GM23338 (cell line): ENCODE data around the gene STX8. TPM values are rescaled to one million over a fixed set of nuclear protein-coding genes. Genes with fewer than 3 reads are reported as not detected.

Experiments
- ATAC-seq: fragments of 200-7000 bp; cut with Tn5 transposase; 3 replicates; pipeline ENCODE4 v1.9.1; 2020
- DNase-seq: peaks from one replicate; pipeline ENCODE4 v3.0.0-alpha.2; 2015; ENCODE audit warnings: low spot score
- H2AFZ ChIP-seq: fragments of 200-600 bp; sonication (generic); 2 replicates; pipeline ENCODE4 v1.8.0; 2016; ENCODE audit warnings: antibody characterized with exemption, mild to moderate bottlenecking, moderate library complexity
- H3F3A ChIP-seq: fragments of 200-600 bp; sonication (generic); replicated peaks from 2 replicates; pipeline ENCODE4 v1.8.0; 2017; ENCODE audit warnings: antibody characterized with exemption, mixed run types, low read depth
- H3K27ac ChIP-seq: fragments of 200-600 bp; sonication (generic); 2 replicates; pipeline ENCODE4 v1.6.1; 2016; ENCODE audit warnings: low read depth
- H3K27me3 ChIP-seq: fragments of 200-600 bp; sonication (generic); 2 replicates; pipeline ENCODE4 v1.8.0; 2016; ENCODE audit warnings: mild to moderate bottlenecking, mixed run types, moderate library complexity; ENCODE audit not compliant: insufficient read depth
- H3K36me3 ChIP-seq: fragments of 200-600 bp; sonication (generic); 2 replicates; pipeline ENCODE4 v1.8.0; 2016; ENCODE audit warnings: mild to moderate bottlenecking; ENCODE audit not compliant: insufficient read depth
- H3K4me1 ChIP-seq: fragments of 200-600 bp; sonication (generic); 2 replicates; pipeline ENCODE4 v1.8.0; 2016; ENCODE audit warnings: mild to moderate bottlenecking, moderate library complexity; ENCODE audit not compliant: insufficient read depth
- H3K4me2 ChIP-seq: fragments of 200-600 bp; sonication (generic); 2 replicates; pipeline ENCODE4 v1.7.1; 2017; ENCODE audit warnings: mixed run types
- H3K4me3 ChIP-seq: fragments of 200-600 bp; sonication (generic); 2 replicates; pipeline ENCODE4 v1.6.1; 2016; ENCODE audit warnings: mixed run types
- H3K79me2 ChIP-seq: fragments of 200-600 bp; sonication (generic); replicated peaks from 2 replicates; pipeline ENCODE4 v1.8.0; 2017; ENCODE audit warnings: mild to moderate bottlenecking; ENCODE audit not compliant: insufficient read depth
- H3K9me2 ChIP-seq: fragments of 200-600 bp; sonication (generic); 2 replicates; pipeline ENCODE4 v1.8.0; 2017; ENCODE audit not compliant: insufficient read depth
- H4K20me1 ChIP-seq: fragments of 200-600 bp; sonication (generic); replicated peaks from 2 replicates; pipeline ENCODE4 v1.8.0; 2017; ENCODE audit warnings: mild to moderate bottlenecking; ENCODE audit not compliant: insufficient read depth
- H3K27ac Mint-ChIP-seq: 2 replicates; pipeline ENCODE4 v1.8.0; 2020; ENCODE audit warnings: inconsistent platforms, mild to moderate bottlenecking, moderate library complexity, mixed read lengths
- H3K27me3 Mint-ChIP-seq: 3 replicates; pipeline ENCODE4 v1.8.0; 2022; ENCODE audit warnings: low read depth, mild to moderate bottlenecking, moderate library complexity, mixed read lengths, inconsistent platforms; ENCODE audit not compliant: insufficient read depth, poor library complexity
- H3K36me3 Mint-ChIP-seq: 3 replicates; pipeline ENCODE4 v1.8.0; 2021; ENCODE audit warnings: low read depth, mild to moderate bottlenecking, inconsistent platforms, moderate library complexity, mixed read lengths
- H3K4me1 Mint-ChIP-seq: 3 replicates; pipeline ENCODE4 v1.8.0; 2020; ENCODE audit warnings: mild to moderate bottlenecking, inconsistent platforms, mixed read lengths
- H3K4me3 Mint-ChIP-seq: 3 replicates; pipeline ENCODE4 v1.8.0; 2021; ENCODE audit warnings: moderate library complexity, mild to moderate bottlenecking, inconsistent platforms, mixed read lengths
- H3K9me3 Mint-ChIP-seq: 3 replicates; pipeline ENCODE4 v1.8.0; 2020; ENCODE audit warnings: moderate library complexity, mild to moderate bottlenecking, inconsistent platforms, mixed read lengths
- CREB1 ChIP-seq: fragments of 250-450 bp; sonication (Bioruptor Pico); IDR thresholded peaks from 2 replicates; pipeline ENCODE4 v1.5.0; 2020; ENCODE audit warnings: low read depth, mild to moderate bottlenecking, moderate library complexity
- EZH2 ChIP-seq: fragments of 200-600 bp; sonication (generic); IDR thresholded peaks from one replicate; pipeline ENCODE4 v1.8.0; 2017; ENCODE audit warnings: antibody characterized with exemption, mild to moderate bottlenecking, low read depth; ENCODE audit not compliant: unreplicated experiment
- EZH2phosphoT487 ChIP-seq: fragments of 200-600 bp; sonication (generic); IDR thresholded peaks from one replicate; pipeline ENCODE4 v1.8.1; 2018; ENCODE audit warnings: antibody characterized with exemption; ENCODE audit not compliant: unreplicated experiment
- JUNB ChIP-seq: IDR thresholded peaks from one replicate; pipeline ENCODE4 v1.6.1; 2016; ENCODE audit warnings: antibody characterized with exemption; ENCODE audit not compliant: unreplicated experiment
- NANOG ChIP-seq: IDR thresholded peaks from 2 replicates; pipeline ENCODE4 v1.6.1; 2016; ENCODE audit warnings: antibody characterized with exemption, borderline replicate concordance
- POLR2AphosphoS5 ChIP-seq: IDR thresholded peaks from 2 replicates; pipeline ENCODE4 v1.6.1; 2016; ENCODE audit warnings: antibody characterized with exemption, low read depth
- STAT1 ChIP-seq: IDR thresholded peaks from one replicate; pipeline ENCODE4 v1.6.1; 2016; ENCODE audit warnings: antibody characterized with exemption; ENCODE audit not compliant: unreplicated experiment
- ZNF114 ChIP-seq: fragments of 250-450 bp; sonication (Bioruptor Pico); IDR thresholded peaks from 2 replicates; pipeline ENCODE4 v1.5.0; 2020; ENCODE audit warnings: mild to moderate bottlenecking, moderate library complexity
- ZNF331 ChIP-seq: fragments of 250-450 bp; sonication (Bioruptor Pico); IDR thresholded peaks from 2 replicates; pipeline ENCODE4 v1.5.0; 2020; ENCODE audit warnings: low read depth, mild to moderate bottlenecking, moderate library complexity
- polyA plus RNA-seq: library from polyadenylated mRNA; unstranded; fragments of >200 nt; fragmentation: Nextera tagmentation; extraction: Ambion mirVana; gene quantifications from 2 replicates; pipeline ENCODE4 v1.2.1, GENCODE V29; 2016
- total RNA-seq: library from RNA; depleted of rRNA; stranded (reverse); fragments of >200 nt; shearing (Covaris generic); gene quantifications from 2 replicates; pipeline ENCODE4 v1.2.3, GENCODE V29; 2014
- TF ChIP-seq, protein P1 (sequence below): IDR thresholded peaks from 2 replicates; pipeline ENCODE4 v1.6.1; 2016; ENCODE audit warnings: antibody characterized with exemption
- TF ChIP-seq, protein P2 (sequence below): IDR thresholded peaks from one replicate; pipeline ENCODE4 v1.6.1; 2018; ENCODE audit warnings: antibody characterized with exemption; ENCODE audit not compliant: unreplicated experiment
- TF ChIP-seq, protein P3 (sequence below), 2 experiments: fragments of 200-600 bp in 1 of 2; sonication (generic) in 1 of 2; conservative IDR thresholded peaks; 2 replicates each; pipeline versions ENCODE4 v1.5.1 to v1.6.1; 2016 to 2017; ENCODE audit warnings: antibody characterized with exemption in 2 of 2, low read depth in 2 of 2, mild to moderate bottlenecking in 2 of 2, moderate library complexity in 1 of 2

The STX8 gene
- total and polyA plus RNA-seq, 2 experiments from 2014 or later = 59.4 to 82.3 TPM

DNA sequence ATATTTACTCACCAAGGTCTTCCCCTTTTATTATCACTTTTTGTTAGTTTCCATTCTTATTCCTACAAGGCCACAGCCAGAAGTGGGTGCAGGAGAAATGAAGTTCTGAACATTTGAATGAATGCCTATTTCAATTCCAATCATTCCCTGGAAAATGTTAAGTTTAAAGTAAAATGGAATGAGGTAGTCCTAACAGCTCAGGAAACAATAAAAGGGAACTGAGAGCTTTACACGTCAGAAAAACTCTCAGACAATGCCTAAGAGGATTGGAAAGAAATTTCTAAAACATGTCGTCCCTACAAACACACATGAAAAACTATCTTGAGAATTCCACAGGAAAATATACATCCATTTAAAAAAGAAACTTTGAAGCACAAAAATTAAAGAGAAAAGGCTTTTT is 238.8 kb downstream of the STX8 start:
- 0 out of 2 replicates have a peak, but pooled peaks cover 2% of the 10 kb centered on the region for H3K9me2 ChIP-seq
- TF ChIP-seq, protein P1, sequence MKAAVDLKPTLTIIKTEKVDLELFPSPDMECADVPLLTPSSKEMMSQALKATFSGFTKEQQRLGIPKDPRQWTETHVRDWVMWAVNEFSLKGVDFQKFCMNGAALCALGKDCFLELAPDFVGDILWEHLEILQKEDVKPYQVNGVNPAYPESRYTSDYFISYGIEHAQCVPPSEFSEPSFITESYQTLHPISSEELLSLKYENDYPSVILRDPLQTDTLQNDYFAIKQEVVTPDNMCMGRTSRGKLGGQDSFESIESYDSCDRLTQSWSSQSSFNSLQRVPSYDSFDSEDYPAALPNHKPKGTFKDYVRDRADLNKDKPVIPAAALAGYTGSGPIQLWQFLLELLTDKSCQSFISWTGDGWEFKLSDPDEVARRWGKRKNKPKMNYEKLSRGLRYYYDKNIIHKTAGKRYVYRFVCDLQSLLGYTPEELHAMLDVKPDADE = no peak
- TF ChIP-seq POLR2AphosphoS5 = no peak
- DNase-seq (no peak), ATAC-seq (no peak)
- no peaks in the 10 kb centered on the region for H3K27me3 ChIP-seq
- H2AFZ ChIP-seq = no peak overlapping the region
- H3K4me2 ChIP-seq = no peak overlapping the region
- no peak overlapping the region for H3K4me3 Mint-ChIP-seq
- no peaks in the 10 kb centered on the region for H3K79me2 ChIP-seq
- peaks cover 5% of the 10 kb centered on the region for H3K4me1 Mint-ChIP-seq
- no peaks in the 10 kb centered on the region for H4K20me1 ChIP-seq
- H3K36me3 Mint-ChIP-seq = peaks cover 18% of the 10 kb centered on the region
- H3K27me3 Mint-ChIP-seq = peaks cover 13% of the 10 kb centered on the region
- no peak overlapping the region for H3K27ac Mint-ChIP-seq
- peaks cover 19% of the 10 kb centered on the region for H3K9me3 Mint-ChIP-seq
- no peak overlapping the region for H3K4me3 ChIP-seq
- no peaks in the 10 kb centered on the region for H3F3A ChIP-seq
- peaks cover 18% of the 10 kb centered on the region for H3K4me1 ChIP-seq
- peaks cover 13% of the 10 kb centered on the region; the same call in 1 of the 2 replicates for H3K36me3 ChIP-seq
- no peak overlapping the region for H3K27ac ChIP-seq

DNA sequence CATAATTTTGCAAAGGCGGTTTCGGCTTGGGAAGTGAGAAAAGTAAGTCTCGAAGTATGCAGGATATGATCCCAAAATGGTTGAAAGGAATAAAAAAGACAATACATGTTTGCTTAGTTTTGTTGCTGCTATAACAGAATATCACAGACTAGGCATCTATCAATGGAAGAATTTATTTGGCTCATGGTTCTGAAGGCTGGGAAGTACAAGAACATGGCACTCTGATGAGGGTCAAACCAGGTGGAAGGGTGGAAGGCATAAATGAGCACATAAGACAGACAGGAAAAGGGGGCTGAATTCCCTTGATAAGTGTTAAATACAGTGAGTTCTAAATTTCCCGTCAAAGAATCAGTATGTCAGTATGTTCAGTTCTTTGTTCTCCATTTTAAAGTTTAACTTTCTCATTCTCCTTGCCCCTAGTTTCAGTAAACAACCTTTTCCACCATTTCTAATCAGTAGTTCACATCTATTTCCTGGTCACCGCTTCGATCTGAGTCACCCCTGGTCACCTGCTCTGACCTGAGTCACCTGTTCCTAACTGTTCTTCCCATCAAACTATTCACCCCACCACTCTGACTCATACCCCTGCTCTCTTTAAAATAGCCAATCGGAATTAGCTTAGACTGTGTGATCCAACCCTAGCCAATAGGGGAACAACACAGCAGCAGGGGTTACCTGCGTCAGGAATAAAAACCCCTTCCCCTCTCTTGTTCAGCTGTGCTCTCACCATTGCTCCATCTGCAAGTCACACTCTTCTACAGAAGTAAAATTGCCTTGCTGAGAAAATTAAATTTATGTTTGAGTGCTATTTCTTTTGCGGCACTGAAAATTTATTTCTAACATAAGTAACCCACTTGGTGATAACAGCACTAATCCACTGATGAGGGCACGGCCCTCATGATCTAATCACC is 240.8 kb downstream of the STX8 start:
- Histone ChIP-seq H3K4me3 (no peak overlapping the region), H2AFZ (no peak overlapping the region), H3K4me1 (peaks cover 36% of the 10 kb centered on the region), H4K20me1 (no peaks in the 10 kb centered on the region), H3K4me2 (no peak overlapping the region), H3K27me3 (no peaks in the 10 kb centered on the region), H3K27ac (no peak overlapping the region), H3K36me3 (peaks cover 13% of the 10 kb centered on the region; the same call in 1 of the 2 replicates), H3K9me2 (0 out of 2 replicates have a peak, but pooled peaks cover 2% of the 10 kb centered on the region), H3K79me2 (no peaks in the 10 kb centered on the region), H3F3A (no peaks in the 10 kb centered on the region; the same call in 1 of the 2 replicates)
- peaks cover 24% of the 10 kb centered on the region for H3K4me1 Mint-ChIP-seq
- DNase-seq (no peak), ATAC-seq (no peak)
- no peak overlapping the region for H3K4me3 Mint-ChIP-seq
- peaks cover 18% of the 10 kb centered on the region for H3K36me3 Mint-ChIP-seq
- peaks cover 19% of the 10 kb centered on the region for H3K27me3 Mint-ChIP-seq
- peaks cover 19% of the 10 kb centered on the region for H3K9me3 Mint-ChIP-seq
- H3K27ac Mint-ChIP-seq = no peak overlapping the region
- TF ChIP-seq, protein P2, sequence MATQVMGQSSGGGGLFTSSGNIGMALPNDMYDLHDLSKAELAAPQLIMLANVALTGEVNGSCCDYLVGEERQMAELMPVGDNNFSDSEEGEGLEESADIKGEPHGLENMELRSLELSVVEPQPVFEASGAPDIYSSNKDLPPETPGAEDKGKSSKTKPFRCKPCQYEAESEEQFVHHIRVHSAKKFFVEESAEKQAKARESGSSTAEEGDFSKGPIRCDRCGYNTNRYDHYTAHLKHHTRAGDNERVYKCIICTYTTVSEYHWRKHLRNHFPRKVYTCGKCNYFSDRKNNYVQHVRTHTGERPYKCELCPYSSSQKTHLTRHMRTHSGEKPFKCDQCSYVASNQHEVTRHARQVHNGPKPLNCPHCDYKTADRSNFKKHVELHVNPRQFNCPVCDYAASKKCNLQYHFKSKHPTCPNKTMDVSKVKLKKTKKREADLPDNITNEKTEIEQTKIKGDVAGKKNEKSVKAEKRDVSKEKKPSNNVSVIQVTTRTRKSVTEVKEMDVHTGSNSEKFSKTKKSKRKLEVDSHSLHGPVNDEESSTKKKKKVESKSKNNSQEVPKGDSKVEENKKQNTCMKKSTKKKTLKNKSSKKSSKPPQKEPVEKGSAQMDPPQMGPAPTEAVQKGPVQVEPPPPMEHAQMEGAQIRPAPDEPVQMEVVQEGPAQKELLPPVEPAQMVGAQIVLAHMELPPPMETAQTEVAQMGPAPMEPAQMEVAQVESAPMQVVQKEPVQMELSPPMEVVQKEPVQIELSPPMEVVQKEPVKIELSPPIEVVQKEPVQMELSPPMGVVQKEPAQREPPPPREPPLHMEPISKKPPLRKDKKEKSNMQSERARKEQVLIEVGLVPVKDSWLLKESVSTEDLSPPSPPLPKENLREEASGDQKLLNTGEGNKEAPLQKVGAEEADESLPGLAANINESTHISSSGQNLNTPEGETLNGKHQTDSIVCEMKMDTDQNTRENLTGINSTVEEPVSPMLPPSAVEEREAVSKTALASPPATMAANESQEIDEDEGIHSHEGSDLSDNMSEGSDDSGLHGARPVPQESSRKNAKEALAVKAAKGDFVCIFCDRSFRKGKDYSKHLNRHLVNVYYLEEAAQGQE = no peak
- TF ChIP-seq, protein P1 = no peak
- TF ChIP-seq ZNF331 (CRISPR knock-in tag) (no peak), JUNB (no peak), NANOG (no peak), CREB1 (CRISPR knock-in tag) (no peak), STAT1 (no peak), EZH2phosphoT487 (no peak), EZH2 (no peak), ZNF114 (no peak), POLR2AphosphoS5 (no peak)
- TF ChIP-seq, protein P3, sequence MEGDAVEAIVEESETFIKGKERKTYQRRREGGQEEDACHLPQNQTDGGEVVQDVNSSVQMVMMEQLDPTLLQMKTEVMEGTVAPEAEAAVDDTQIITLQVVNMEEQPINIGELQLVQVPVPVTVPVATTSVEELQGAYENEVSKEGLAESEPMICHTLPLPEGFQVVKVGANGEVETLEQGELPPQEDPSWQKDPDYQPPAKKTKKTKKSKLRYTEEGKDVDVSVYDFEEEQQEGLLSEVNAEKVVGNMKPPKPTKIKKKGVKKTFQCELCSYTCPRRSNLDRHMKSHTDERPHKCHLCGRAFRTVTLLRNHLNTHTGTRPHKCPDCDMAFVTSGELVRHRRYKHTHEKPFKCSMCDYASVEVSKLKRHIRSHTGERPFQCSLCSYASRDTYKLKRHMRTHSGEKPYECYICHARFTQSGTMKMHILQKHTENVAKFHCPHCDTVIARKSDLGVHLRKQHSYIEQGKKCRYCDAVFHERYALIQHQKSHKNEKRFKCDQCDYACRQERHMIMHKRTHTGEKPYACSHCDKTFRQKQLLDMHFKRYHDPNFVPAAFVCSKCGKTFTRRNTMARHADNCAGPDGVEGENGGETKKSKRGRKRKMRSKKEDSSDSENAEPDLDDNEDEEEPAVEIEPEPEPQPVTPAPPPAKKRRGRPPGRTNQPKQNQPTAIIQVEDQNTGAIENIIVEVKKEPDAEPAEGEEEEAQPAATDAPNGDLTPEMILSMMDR (conservative IDR thresholded peaks at IDR 0.05; ENCODE audit: low read depth in 2 of 2) = no peak
